ENCODE results near the gene LTBP2.

GRCh38 chr14:74649673-74650072, 37.6 kb upstream of the LTBP2 start:
- TF ChIP-seq CTCF (IDR thresholded peaks at IDR 0.05), result no peak
- TF ChIP-seq POLR2A (IDR thresholded peaks at IDR 0.05), result no peak
